SW480 (cell line): ENCODE results near the gene CAPG.
"Not testable (repeated sequence)": the region's sequence is repeated elsewhere in the genome, so short reads cannot be mapped to it uniquely, and the experiment has no call there.

Source experiments
- DNase-seq: peaks from one replicate; pipeline ENCODE4 v3.0.0-alpha.2; 2016; ENCODE audit warnings: low spot score

Gene CAPG

GRCh38 chr2:85409845-85410583, at the start of gene CAPG:
Gene CAPG (minus strand): TSS chr2:85410366. CDS start chr2:85402145, 8,221 bp downstream.
- peak; percentile 51 for DNase-seq

DNA sequence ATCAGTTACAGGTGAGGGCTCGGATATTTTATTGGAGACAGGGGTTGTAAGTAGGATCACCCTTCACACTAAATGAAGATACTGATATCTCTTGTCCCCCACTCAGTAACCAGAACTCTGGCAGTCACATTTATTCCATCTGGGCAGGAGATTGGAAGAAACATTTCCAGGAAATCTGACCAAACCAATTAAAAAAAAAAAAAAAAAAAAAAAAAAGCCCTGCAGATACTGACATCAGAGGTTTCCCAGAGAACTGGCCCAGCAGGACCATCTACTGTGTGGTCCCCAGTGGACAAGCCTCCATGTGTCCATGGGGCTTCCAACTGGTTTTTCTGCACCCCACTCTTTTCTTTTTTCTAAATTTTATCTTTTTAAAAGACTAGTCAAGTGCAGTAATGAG, 49.6 kb upstream of the CAPG start:
- DNase-seq = no peak

DNA sequence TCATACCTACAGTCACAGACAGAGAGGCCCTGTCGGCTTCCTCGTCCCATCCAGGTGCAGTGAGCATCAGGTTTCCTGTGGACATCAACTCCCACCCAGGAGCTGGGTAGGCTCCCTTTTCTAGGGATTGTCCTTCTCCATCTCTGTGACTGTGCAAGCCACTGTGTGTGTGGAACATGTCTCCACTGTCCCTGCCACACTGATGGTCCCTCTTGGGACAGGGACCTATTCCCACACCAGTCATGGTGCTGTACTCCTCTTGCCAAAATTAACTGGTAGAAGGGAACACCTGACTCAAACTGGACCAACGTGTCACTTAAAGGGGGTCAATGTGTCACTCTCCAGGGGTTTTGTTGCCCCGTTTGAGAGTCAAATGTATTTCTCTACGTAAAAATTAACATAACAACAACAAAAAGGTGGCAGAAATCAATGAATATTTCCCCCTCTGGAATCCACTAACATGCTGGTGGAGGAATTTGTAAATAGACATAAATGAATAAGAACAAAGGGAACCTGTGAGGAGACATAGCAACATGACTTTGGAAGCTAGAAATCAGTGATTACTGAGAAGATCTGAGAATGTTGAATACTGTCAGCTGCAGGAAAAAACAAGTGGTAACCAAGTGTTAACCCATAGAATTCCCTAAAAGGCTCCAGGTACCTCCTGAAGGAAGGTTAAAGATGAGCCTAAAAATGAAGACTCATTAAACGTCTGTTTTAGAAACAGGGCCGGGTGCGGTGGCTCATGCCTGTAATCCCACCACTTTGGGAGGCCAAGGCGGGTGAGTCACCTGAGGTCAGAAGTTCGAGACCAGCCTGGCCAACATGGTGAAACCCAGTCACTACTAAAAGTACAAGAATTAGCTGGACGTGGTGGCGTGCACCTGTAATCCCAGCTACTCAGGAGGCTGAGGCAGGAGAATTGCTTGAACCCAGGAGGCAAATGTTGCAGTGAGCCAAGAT, 48.7 kb upstream of the CAPG start:
- no peak for DNase-seq

- DNase-seq = peak; percentile 93
These were observed 47.7 kb upstream of the CAPG start for GRCh38 chr2:85457877-85458316.

- no peak for DNase-seq
These were observed 46.9 kb upstream of the CAPG start for GRCh38 chr2:85457043-85457442.

GRCh38 chr2:85455552-85456090, 45.5 kb upstream of the CAPG start:
- DNase-seq = peak; percentile 36

GRCh38 chr2:85453571-85453970, 43.4 kb upstream of the CAPG start:
- DNase-seq = no peak

GRCh38 chr2:85452237-85452636, 42.1 kb upstream of the CAPG start:
- no peak for DNase-seq

- no peak for DNase-seq
These were observed 39.0 kb upstream of the CAPG start for GRCh38 chr2:85449214-85449588.

DNA sequence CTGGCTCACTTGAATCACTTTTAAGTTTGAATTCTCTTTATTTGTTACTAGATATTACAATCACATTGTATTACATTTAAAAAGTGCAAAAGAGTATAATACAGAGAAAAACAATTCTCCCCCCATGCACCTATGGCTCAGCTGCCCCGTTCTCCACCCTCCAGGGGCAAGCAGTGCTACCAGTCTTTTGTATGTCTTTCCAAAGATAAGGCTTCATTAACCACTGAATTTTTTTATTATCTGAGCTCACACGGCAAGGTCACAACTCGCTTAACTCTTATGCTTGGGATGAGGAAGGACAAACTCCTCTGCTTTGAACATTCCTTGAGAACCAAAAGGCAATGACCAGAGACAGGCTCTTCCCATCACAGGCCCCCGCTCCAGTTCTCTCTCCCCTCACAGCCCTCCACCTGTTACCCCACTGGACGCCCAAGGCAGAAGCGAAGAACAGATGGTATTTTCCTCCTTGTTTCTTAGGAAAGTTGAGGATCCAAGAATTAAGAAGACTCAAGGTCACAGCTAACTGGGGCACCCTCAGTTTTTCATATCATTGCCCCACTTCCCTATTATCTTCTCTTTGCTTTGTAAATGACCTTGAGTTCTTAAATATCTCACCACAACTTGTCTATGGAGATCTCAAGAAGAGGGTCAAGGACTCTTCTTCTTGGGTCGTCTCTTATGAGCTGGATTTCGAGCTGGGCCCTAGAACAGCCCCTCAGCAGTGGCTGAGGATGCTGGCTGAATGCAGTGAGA, 38.5 kb upstream of the CAPG start:
- no peak for DNase-seq

GRCh38 chr2:85447222-85447585, 37.0 kb upstream of the CAPG start:
- no peak for DNase-seq

DNA sequence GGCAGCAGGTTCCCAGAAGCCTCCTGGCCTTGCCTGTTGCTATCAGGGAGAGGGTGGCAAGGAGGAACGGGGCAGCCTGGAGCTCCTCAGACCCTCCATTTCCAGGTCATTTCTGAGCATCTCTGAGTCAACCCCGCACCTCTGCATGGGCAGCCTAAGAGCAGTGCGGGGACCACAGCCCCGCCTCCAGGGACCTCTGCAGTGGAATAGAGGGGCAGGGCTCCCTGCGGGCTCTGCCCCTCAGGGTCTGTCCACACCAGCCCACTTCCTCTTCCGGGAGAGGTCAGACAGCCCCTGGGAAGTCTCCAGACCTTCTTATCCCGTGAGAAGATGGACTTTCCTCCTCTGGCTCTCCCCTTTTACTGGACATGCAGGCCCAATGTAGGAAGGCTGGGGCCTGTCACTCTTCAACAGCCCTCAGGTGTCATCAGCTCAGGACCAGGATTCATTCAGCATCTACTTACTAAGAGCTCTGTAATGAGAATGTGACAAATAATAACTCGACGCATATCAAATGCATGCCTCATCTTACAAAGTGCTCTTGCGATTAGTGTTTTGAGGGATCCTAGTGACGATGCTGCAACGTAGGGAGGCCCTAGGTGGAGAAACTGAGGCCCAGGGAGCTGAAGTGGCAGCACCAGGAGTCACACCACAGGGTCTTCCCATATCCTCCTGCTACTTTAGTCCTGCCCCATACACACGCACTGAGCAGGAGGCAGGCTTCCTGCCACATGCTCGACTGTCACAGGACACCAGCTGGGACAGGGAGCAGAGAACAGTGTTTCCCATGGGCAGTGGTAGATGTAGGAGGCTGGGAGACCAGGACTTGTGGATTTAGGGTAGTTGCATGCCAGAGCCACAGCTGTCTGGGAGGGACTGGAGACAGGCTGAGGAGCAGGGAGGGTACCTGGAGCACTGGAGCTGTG, 36.4 kb upstream of the CAPG start:
- DNase-seq = no peak

- peak; percentile 84 for DNase-seq
These were observed 35.4 kb upstream of the CAPG start for GRCh38 chr2:85445316-85446295.

GRCh38 chr2:85444629-85445172, 34.5 kb upstream of the CAPG start:
- DNase-seq = no peak

DNA sequence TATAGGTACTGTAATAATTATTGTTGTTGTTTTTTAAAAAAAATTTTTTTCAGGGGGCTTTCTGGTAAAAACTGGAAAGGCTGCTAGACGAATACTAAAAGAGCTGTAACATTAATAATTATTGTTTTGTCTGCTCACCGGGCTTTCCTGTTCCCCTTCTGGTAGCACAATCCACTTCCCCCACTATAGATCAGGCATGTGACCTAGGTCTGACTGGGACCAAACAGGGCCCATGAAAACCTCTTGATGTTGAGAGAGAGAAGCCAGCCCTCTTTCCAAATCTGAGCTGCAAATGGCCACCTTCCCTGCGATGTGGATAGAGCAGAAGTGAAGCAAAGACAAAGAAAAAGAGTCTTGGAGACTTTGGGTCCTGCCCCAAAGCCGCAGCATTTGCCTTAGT, 31.7 kb upstream of the CAPG start:
- no peak for DNase-seq

GRCh38 chr2:85440729-85441128, 30.6 kb upstream of the CAPG start:
- DNase-seq = no peak

GRCh38 chr2:85439986-85440385, 29.8 kb upstream of the CAPG start:
- no peak for DNase-seq

DNA sequence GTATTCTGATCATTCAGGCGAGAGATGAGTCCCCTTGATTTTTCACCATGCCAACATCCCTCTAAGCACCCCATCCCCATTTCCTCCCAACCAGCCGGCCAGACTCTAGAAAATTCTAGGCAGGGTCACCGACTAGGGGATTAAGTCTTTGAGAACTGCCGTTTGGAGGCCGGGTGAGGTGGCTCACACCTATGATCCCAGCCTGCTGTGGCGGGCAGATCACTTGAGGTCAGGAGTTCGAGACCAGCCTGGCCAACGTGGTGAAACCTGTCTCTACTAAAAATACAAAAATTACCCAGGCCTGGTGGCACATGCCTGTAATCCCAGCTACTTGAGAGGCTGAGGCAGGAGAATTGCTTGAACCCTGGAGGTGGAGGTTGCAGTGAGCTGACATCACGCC, 29.4 kb upstream of the CAPG start:
- DNase-seq = not testable (repeated sequence)

- DNase-seq = no peak
These were observed 28.9 kb upstream of the CAPG start for GRCh38 chr2:85439025-85439472.
